ENCODE results near the gene IER2.

GRCh38 chr19:13163609-13164342 lies 13.6 kb downstream of the IER2 start:
- TF ChIP-seq EZH2 (IDR thresholded peaks at IDR 0.05) (no peak), CTCF (IDR thresholded peaks at IDR 0.05) (no peak)
